Fibroblast of the conjunctiva (primary cell): ENCODE measurements around the gene CMTM7.

Experiments used
- DNase-seq: peaks from one replicate; pipeline ENCODE4 v3.0.0-alpha.2; 2010; ENCODE audit warnings: low read depth

Gene CMTM7

GRCh38 chr3:32493437-32494414 is 102.1 kb downstream of the CMTM7 start:
- DNase-seq: no peak

GRCh38 chr3:32495085-32495484 is 103.4 kb downstream of the CMTM7 start:
- no peak for DNase-seq

- no peak for DNase-seq
These were observed 104.0 kb downstream of the CMTM7 start for GRCh38 chr3:32495609-32496008.

- no peak for DNase-seq
These were observed 106.6 kb downstream of the CMTM7 start for GRCh38 chr3:32498252-32498651.

- no peak for DNase-seq
These were observed 107.3 kb downstream of the CMTM7 start for GRCh38 chr3:32498992-32499391.

- no peak for DNase-seq
These were observed 107.9 kb downstream of the CMTM7 start for GRCh38 chr3:32499585-32499984.

- no peak for DNase-seq
These were observed 108.6 kb downstream of the CMTM7 start for GRCh38 chr3:32500231-32500630.

GRCh38 chr3:32500880-32501782 is 109.5 kb downstream of the CMTM7 start:
- DNase-seq: no peak

- DNase-seq: no peak
These were observed 110.1 kb downstream of the CMTM7 start for GRCh38 chr3:32501783-32502117.

- peak; percentile 65 for DNase-seq
These were observed 110.7 kb downstream of the CMTM7 start, which contains the start of gene CMTM6 for GRCh38 chr3:32502118-32502945. CMTM6 (minus strand) TSS chr3:32502852; CDS start chr3:32502745, 107 bp downstream.

GRCh38 chr3:32502946-32503286 is 111.3 kb downstream of the CMTM7 start:
- no peak for DNase-seq
